ENCODE measurements around the gene ACP3.
"Not testable (repeated sequence)": the region's sequence is repeated elsewhere in the genome, so short reads cannot be mapped to it uniquely, and the experiment has no call there.

The ACP3 gene

GRCh38 chr3:132368515-132368914 is 51.3 kb downstream of the ACP3 start:
- no peak for DNase-seq

DNA sequence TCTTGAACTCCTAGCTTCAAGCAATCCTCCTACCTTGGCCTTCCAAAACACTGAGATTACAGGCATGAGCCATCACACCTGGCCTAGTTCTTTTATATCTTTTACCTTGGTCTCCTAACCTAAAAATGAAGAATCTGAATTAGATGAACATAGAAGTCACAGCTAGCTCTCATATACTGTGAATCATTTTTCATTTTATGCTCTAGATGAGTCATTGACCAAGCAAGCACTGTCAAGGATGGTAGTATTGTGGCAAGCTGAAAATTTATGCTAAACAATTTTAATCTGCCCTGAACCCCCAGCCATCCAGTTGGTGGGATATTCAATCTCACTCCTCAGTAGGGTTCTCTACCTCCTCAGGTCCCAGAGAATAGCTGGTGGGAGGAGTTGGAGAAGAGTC is 51.8 kb downstream of the ACP3 start:
- no peak for DNase-seq

DNA sequence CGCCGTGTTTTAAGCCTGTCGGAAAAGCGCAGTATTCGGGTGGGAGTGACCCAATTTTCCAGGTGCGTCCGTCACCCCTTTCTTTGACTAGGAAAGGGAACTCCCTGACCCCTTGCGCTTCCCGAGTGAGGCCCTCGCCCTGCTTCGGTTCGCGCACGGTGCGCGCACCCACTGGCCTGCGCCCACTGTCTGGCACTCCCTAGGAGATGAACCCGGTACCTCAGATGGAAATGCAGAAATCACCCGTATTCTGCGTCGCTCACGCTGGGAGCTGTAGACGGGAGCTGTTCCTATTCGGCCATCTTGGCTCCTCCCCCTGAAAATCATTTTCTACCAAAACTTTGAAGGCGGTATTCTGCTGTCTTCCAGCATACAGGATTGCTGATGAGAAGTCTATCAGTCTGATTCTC is 59.7 kb downstream of the ACP3 start:
- DNase-seq, result not testable (repeated sequence)

- no peak for DNase-seq
Measured at GRCh38 chr3:132378048-132378762, 61.0 kb downstream of the ACP3 start.

DNA sequence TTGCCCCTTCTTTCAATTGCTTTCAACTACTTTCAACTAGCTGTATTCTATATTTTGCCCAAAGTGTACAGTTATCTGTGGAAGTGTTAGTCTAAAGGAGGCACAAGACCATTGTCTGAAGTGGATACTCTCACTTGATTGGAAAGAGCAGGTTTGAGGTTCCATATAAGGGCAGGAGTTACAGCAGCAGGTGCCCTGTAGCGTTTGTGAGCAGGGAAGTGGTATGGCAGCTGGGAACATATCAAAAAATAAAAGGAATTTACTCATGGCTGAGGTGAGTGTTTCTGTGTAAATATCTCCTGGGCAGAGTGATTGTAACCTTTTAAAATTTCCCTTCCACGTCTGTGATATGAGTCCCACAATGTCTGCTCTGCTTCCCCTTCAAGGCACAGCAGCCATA is 61.6 kb downstream of the ACP3 start:
- no peak for DNase-seq

DNA sequence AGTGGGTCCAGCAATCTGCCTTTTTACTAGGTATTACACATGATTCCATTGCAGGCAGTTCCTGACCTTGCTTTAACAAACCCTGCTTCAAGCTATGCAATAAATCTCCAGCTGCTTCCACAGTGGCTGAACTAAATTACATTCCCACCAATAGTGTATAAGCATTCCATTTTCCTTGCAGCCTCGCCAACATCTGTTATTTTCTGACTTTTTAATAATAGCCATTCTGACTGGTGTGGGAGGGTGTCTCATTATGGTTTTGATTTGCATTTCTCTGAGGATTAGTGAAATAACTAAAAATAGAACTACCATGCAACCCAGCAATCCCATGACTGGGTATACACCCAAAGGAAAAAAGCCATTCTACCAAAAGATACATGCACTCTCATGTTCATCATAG is 63.7 kb downstream of the ACP3 start:
- DNase-seq, result no peak

DNA sequence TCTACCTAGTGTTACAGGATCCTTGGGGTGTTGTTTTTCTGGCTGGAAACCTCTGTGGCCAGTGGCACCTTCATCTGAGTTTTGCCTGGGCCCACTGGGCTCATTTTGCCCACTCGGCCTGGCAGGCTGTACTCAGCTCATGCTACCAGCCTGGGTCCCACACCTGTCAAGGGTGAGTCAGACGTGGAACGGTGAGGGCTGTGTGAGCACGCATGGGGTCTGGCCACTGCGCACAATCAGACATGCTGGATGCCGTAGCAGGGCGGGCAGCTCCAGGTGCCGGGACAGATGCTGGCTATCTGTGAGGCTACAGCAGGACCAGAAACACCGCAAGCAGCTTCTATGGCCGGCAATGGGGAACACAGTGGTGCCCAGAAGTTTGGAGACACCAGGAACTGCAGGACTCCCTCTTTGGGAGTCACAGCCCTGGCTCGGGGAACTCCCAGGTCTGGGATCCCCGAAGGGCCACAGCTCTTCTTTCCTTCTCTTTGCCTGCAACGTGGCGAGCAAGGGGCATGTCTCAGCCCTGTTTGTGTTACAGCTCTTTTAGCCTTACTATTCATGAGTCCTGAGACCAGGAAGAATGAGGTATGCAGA is 64.2 kb downstream of the ACP3 start:
- no peak for DNase-seq

- no peak for DNase-seq
Measured at GRCh38 chr3:132382267-132382666, 65.1 kb downstream of the ACP3 start.

DNA sequence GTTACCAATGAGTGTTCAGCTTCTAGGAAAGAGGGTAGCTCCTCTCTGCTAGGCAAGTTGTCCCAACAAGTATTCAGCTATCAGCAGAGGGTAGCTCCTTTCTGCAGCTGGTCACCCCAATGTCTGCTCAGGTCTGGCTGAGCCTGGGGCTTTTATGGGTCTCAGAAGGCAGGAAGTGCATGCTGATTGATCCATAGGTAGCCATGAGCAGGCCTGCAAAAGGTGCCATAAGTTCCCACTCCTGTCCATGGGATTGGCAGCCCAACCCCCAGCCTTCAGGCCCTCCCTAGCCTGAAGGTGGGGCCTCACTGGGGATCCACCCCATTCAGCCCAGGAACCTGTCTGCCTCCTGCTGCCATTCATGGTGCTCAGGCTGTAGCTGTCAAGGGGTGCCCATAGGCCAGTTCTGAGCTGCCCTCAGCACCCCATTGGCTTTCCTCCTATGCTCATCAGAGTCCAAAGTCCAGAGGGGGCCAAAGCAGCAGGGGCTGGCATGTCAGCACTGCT is 65.5 kb downstream of the ACP3 start:
- no peak for DNase-seq

DNA sequence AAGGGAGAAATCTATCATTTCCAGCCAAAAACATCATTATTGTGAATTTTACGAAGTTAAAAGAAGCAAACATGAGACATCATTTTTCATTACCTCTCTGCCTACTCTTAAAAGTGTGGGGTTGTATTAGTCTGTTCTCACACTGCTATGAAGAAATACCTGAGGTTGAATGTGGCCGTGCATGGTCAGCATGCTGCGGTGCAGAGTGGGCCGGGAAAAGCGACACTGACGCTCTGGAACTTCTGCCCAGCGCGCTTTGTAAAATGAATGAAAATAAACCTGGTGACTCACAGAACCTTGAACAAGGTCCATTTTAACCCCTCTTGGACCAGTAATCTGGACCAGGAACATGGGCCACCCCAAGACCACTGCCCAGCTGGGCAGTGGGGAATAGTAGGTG is 69.1 kb downstream of the ACP3 start:
- no peak for DNase-seq

GRCh38 chr3:132392675-132393074 is 75.5 kb downstream of the ACP3 start:
- DNase-seq, result not testable (repeated sequence)

DNA sequence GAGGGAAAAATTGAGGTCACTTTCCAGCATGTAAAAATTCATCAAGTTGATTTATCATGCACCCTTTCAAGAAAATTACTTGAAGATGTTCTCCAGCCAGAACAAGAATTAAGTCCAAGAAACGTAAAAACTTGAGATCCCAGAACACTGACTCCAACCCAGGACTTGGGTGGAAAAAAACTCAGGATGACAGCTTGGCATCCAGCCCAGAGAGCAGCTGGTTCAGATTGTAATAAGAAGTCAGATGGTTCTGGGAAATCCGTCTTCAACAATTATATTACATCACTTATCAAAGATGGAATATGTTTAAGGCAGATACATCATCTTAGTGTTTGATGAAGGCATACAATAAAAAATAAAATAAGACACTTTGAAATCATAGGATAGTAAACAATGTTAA is 77.1 kb downstream of the ACP3 start:
- no peak for DNase-seq

DNA sequence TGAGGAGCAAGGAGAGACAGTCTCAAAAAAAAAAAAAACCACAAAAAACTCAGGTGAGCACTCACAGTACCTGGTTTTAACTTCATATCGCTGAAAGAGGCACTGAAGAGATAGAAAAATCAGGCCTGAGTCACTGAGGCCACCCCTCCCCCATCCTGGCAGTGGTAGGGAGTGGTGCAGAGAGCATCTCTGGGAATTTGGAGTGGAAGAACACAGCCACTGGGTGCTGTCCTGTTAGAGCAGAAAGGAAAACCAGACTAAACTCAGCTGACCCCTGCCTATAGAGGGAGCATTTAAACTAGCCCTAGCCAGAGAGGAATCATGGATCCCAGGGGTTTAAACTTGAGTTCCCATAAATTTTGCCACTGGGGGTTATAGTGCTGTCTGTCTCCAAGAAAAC is 77.9 kb downstream of the ACP3 start:
- no peak for DNase-seq

GRCh38 chr3:132396255-132396654 is 79.0 kb downstream of the ACP3 start:
- no peak for DNase-seq

GRCh38 chr3:132396776-132397175 is 79.6 kb downstream of the ACP3 start:
- not testable (repeated sequence) for DNase-seq

DNA sequence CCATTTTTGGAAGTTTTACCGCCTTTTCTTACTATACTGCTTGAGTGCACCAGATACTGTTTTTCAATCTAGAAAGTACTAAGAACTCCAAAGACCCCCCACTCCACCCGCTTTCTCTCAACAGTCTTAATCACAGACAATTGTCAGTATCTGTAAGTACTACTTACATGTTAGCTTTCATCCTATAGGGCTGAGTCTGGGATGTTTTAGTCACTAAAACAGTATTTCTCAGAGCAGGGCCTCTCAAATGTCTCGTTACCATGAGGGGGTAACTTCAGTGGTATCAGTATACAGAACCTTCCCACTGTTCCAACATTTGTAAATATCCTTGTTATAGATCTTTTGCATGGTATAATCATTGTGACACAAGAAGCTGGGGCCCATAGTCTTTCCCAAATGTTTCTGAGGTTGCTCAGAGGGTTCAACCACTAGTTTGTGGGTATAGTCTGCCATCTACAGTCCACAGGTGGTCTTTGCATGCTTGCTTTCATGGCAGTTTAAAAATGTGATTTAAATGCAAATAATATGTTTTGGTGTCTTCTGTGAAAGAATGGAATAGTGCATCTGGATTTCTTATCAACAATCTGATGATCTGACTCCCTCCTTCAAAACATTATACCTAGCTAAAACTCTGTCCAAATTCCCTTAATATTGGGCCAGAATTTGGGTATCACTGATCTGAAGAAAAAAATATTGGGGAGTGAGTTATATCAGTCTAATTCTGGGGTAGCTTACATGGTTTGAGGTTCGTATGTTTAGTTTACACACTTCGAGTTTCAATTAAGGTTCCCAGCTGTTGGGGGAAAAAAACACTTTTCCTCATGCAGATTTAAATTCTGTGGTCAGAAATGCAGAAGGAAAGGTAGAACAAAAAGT is 82.1 kb downstream of the ACP3 start:
- DNase-seq, result peak; percentile 39

- DNase-seq, result no peak
Measured at GRCh38 chr3:132401255-132401654, 84.0 kb downstream of the ACP3 start.

- DNase-seq, result no peak
Measured at GRCh38 chr3:132404276-132404675, 87.1 kb downstream of the ACP3 start.

DNA sequence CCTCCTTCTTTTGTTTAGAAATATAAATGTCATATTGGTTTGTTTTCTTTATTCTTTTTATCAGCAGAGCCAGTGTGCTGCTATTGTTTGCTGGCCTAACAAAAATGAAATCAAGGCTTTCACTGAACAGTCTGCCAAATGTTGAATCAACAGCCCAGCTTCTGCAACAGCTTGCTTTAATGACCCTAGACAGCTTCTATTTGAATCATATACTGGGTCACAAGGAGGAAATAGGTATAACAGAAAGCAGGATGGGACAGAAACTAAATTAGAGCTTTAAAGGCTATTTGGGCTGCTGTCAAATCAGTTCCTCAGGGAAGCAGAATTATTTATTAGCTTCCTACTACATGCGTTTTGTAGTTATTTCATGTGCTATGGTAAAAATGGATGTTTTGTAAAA is 88.0 kb downstream of the ACP3 start:
- no peak for DNase-seq

DNA sequence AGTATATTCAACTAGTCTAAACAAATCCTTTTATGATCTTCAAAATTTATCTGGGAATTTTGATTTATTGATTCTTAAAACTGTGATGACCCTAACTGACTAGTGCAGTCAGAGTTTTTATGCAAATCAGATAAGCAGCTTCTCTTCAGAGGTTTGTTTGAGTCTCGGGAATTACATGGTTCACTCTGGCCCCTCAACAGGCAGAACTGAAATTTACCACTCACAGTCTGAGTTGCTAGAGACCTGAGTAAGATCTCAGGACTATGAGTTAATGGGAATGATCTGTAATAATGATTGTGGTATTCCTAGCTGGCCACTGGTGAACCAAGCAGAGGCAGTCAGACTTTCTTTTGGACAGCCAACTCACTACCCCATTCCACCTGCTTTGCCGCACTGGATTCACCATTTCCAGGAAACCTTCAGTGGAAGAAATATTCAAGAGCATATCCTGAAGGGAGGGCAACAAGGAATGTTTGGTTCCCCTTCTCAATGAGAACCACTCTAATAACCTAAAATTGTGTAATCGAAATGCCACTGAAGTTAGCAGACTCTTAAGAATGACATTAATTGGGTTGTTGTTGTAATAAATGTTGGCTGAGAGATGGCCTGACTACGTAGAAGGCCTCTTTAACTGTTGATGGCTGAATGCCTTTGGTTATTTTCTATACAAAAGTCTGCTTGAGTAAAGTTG is 88.5 kb downstream of the ACP3 start:
- no peak for DNase-seq

GRCh38 chr3:132406587-132406986 is 89.4 kb downstream of the ACP3 start:
- DNase-seq, result no peak

GRCh38 chr3:132407025-132407424 is 89.8 kb downstream of the ACP3 start:
- DNase-seq, result no peak
